Measurements from ENCODE around the gene PWWP2B.

- no peak for TF ChIP-seq CTCF (IDR thresholded peaks at IDR 0.05)
- TF ChIP-seq REST (IDR thresholded peaks at IDR 0.05; ENCODE audit: insufficient read depth in 1 of 2, low read depth in 2 of 2, low read length in 1 of 2): no peak
Measured at GRCh38 chr10:132449051-132449810, 52.2 kb downstream of the PWWP2B start.

All from Panc1 (cell line).